ENCODE measurements around the gene ROM1.

ROM1 gene

GRCh38 chr11:62588966-62589637 is 24.0 kb upstream of the ROM1 start:
- peak in 1 of 2 experiments; percentile 31 for DNase-seq

- DNase-seq: peak; percentile 96 to 99
Measured at GRCh38 chr11:62591448-62592145, 21.5 kb upstream of the ROM1 start, which contains the start of gene TUT1. TSS of gene TUT1 (minus strand) at chr11:62591523. CDS start at chr11:62591485, 38 bp downstream.

GRCh38 chr11:62592146-62592815 is 20.8 kb upstream of the ROM1 start:
- no peak for DNase-seq

GRCh38 chr11:62592989-62593421 is 20.1 kb upstream of the ROM1 start:
- DNase-seq: no peak

GRCh38 chr11:62593434-62594044 is 19.5 kb upstream of the ROM1 start:
- peak in 1 of 2 experiments; percentile 52 for DNase-seq

GRCh38 chr11:62595124-62595523 is 17.9 kb upstream of the ROM1 start:
- DNase-seq: no peak

GRCh38 chr11:62599069-62599696 is 13.9 kb upstream of the ROM1 start:
- DNase-seq: peak; percentile 86 to 91

- no peak for DNase-seq
Measured at GRCh38 chr11:62599901-62600300, 13.2 kb upstream of the ROM1 start.

- no peak for DNase-seq
Measured at GRCh38 chr11:62600367-62601121, 12.5 kb upstream of the ROM1 start.

- DNase-seq: no peak
Measured at GRCh38 chr11:62601122-62601371, 12.0 kb upstream of the ROM1 start.

- peak; percentile 90 to 95 for DNase-seq
Measured at GRCh38 chr11:62601372-62602140, 11.5 kb upstream of the ROM1 start, which contains the start of gene MTA2. TSS of gene MTA2 (minus strand) at chr11:62601865. CDS start at chr11:62601450, 415 bp downstream.

GRCh38 chr11:62602141-62603071 is 10.7 kb upstream of the ROM1 start:
- DNase-seq: no peak

GRCh38 chr11:62603072-62603408 is 10.0 kb upstream of the ROM1 start:
- no peak for DNase-seq

- no peak for DNase-seq
Measured at GRCh38 chr11:62603776-62604299, 9.2 kb upstream of the ROM1 start.

- DNase-seq: peak in 1 of 2 experiments; percentile 14
Measured at GRCh38 chr11:62604460-62605120, 8.5 kb upstream of the ROM1 start.

GRCh38 chr11:62605467-62605866 is 7.6 kb upstream of the ROM1 start:
- DNase-seq: no peak

- DNase-seq: no peak
Measured at GRCh38 chr11:62605902-62606301, 7.2 kb upstream of the ROM1 start.

- DNase-seq: no peak
Measured at GRCh38 chr11:62607714-62608113, 5.3 kb upstream of the ROM1 start.

GRCh38 chr11:62608776-62609175 is 4.3 kb upstream of the ROM1 start:
- DNase-seq: no peak

- no peak for DNase-seq
Measured at GRCh38 chr11:62610403-62610802, 2.7 kb upstream of the ROM1 start.
